Suprapubic skin (tissue), 4 donors: ENCODE results near the gene OTUB1. TPM values are rescaled to one million over a fixed set of nuclear protein-coding genes. Genes with fewer than 3 reads are reported as not detected.
A peak's percentile ranks its signal among the peaks of the same experiment; 100 is the strongest.

Experiments
- DNase-seq, 2 donors: peaks; one replicate each; pipeline ENCODE4 v3.0.0-alpha.2; 2019; ENCODE audit warnings: low spot score in 2 of 2
- H3K27ac ChIP-seq: fragments of 200-600 bp; sonication (generic); one replicate; pipeline ENCODE4 v1.5.1; 2019
- H3K27me3 ChIP-seq: fragments of 200-600 bp; sonication (generic); one replicate; pipeline ENCODE4 v1.5.1; 2019
- H3K36me3 ChIP-seq: fragments of 200-600 bp; sonication (generic); one replicate; pipeline ENCODE4 v1.5.1; 2019
- H3K4me1 ChIP-seq: fragments of 200-600 bp; sonication (generic); one replicate; pipeline ENCODE4 v1.5.1; 2019
- H3K4me3 ChIP-seq: fragments of 200-600 bp; sonication (generic); one replicate; pipeline ENCODE4 v1.5.1; 2019; ENCODE audit warnings: mild to moderate bottlenecking
- H3K9me3 ChIP-seq: fragments of 200-600 bp; sonication (generic); one replicate; pipeline ENCODE4 v1.5.1; 2019
- EP300 ChIP-seq: sonication (generic); formaldehyde crosslinking; IDR thresholded peaks from one replicate; pipeline ENCODE4 v1.6.1; 2017; ENCODE audit warnings: antibody characterized with exemption
- POLR2A ChIP-seq, 2 donors: fragments of 450-650 bp; IDR thresholded peaks; one replicate each; pipeline ENCODE4 v1.6.1; 2017; ENCODE audit warnings: antibody characterized with exemption in 2 of 2, mild to moderate bottlenecking in 2 of 2, moderate library complexity in 2 of 2
- POLR2AphosphoS5 ChIP-seq, 3 donors: sonication (generic); formaldehyde crosslinking; IDR thresholded peaks; one replicate each; pipeline ENCODE4 v1.6.1; 2017; ENCODE audit warnings: antibody characterized with exemption in 3 of 3
- WGBS: methylation state at CpG from one replicate; pipeline ENCODE4 v1.1.5; 2018; 5-methylcytosine and 5-hydroxymethylcytosine counted together
- total RNA-seq, 4 donors: library from RNA; depleted of rRNA; stranded (reverse); fragments of >200 nt; gene quantifications; one replicate each; pipeline ENCODE4 v1.1.0, GENCODE V29; 2016
- TF ChIP-seq, protein P1 (sequence below), 2 donors: fragments of 200-600 bp in 1 of 2; fragments of 450-650 bp in 1 of 2; sonication (generic) in 1 of 2; IDR thresholded peaks; one replicate each; pipeline ENCODE4 v1.5.1; 2016 to 2019; ENCODE audit warnings: antibody characterized with exemption in 2 of 2, mild to moderate bottlenecking in 1 of 2, moderate library complexity in 1 of 2

OTUB1 gene, protein sequence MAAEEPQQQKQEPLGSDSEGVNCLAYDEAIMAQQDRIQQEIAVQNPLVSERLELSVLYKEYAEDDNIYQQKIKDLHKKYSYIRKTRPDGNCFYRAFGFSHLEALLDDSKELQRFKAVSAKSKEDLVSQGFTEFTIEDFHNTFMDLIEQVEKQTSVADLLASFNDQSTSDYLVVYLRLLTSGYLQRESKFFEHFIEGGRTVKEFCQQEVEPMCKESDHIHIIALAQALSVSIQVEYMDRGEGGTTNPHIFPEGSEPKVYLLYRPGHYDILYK
- total RNA-seq = 100 to 1,000 TPM in 1 of 4 donors, 10 to 100 TPM in 3; 78.4 to 117 (median 93.5) TPM

DNA sequence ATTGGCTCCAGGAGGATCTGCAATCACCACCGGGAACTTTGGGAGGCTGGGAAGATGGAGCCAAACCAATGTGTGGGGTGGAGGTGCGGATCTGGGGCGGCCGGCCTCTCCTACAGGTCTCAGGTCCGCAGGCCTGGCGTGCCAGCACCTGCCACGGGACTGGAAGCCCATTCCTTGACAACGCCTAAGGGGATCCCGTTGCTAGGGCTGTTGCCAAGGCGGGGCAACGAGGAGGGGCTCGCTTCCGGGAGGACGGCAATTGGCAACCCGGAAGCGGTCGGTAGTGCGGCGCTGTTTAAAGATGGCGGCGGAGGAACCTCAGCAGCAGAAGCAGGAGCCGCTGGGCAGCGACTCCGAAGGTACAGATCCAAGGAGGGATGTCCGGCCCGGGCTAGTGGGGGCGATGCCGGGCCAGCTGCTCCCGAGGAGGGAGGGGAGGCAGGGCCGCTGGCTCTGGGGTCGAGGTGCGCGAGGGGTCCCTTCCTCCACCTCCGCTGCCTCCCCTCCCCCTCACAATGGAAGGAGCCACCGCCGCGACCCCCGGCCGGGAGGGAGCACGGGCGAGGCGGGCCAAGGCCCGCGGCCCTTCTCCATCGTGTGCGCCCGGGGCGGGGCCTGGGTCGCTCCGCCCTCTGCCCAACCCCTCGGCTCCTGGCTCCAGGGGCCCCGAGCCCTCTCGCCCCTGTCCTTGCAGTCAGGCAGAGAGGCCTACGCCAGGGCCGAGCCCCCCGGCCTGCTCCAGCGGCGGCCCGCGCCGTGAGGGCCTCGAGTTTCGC lies at the start of gene OTUB1:
Gene OTUB1 (plus strand): TSS at position 283 of the 776 bp plus-strand sequence. CDS start 19 bp downstream, at position 302.
- H3K4me3 ChIP-seq = peak within 1 kb of the TSS; percentile 100
- H3K9me3 ChIP-seq = no peaks in the 10 kb centered on the region
- 0% methylated on average over 28 of the region's 63 CpGs for WGBS
- no peak for TF ChIP-seq EP300
- TF ChIP-seq, protein P1, sequence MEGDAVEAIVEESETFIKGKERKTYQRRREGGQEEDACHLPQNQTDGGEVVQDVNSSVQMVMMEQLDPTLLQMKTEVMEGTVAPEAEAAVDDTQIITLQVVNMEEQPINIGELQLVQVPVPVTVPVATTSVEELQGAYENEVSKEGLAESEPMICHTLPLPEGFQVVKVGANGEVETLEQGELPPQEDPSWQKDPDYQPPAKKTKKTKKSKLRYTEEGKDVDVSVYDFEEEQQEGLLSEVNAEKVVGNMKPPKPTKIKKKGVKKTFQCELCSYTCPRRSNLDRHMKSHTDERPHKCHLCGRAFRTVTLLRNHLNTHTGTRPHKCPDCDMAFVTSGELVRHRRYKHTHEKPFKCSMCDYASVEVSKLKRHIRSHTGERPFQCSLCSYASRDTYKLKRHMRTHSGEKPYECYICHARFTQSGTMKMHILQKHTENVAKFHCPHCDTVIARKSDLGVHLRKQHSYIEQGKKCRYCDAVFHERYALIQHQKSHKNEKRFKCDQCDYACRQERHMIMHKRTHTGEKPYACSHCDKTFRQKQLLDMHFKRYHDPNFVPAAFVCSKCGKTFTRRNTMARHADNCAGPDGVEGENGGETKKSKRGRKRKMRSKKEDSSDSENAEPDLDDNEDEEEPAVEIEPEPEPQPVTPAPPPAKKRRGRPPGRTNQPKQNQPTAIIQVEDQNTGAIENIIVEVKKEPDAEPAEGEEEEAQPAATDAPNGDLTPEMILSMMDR (IDR thresholded peaks at IDR 0.05) = no peak
- peak in 2 of 3 donors; percentile 60 to 97 for TF ChIP-seq POLR2AphosphoS5 (IDR thresholded peaks at IDR 0.05)
- peak in 1 of 2 donors; percentile 61 for TF ChIP-seq POLR2A (IDR thresholded peaks at IDR 0.05)
- H3K4me1 ChIP-seq = peaks cover 28% of the 10 kb centered on the region
- H3K27me3 ChIP-seq = no peaks in the 10 kb centered on the region
- peaks cover 24% of the 10 kb centered on the region for H3K36me3 ChIP-seq
- peak within 1 kb of the TSS; percentile 94 for H3K27ac ChIP-seq
- DNase-seq = peak; percentile 97 to 98

DNA sequence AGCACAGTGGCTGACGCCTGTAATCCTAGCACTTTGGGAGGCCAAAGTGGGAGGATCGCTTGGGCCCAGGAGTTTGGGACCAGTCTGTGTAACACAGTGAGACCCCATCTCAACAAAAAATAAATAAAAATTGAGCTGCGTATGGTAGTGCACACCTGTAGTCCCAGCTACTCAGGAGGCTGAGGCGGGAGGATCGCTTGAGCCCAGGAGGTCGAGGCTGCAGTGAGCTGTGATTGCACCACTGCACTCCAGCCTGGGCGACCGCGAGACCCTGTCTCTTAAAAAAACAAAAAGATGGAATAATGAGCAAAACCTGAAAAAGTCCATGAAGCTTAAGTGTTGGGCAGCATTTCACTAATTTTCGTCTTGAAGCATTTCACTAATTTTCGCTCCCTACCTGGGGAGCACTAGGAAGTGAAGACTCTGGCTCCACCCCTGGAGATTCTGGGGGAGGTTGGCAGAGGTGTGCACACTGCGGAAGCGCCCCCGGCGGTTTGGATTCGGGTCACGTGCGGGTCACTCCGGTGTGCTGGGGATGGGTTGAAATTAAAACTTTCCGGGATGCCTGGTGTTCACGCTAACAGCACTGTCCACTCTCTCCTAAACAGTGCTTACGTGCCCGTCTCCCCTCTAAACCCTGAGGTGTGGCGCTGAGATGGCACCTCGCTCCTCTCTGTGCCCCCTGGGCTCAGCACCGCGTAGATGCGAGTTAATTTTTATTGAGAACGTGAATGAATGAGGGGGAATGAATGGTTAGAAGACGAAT lies 48.3 kb upstream of the OTUB1 start:
- Histone ChIP-seq H3K4me3 (peak overlapping the region; percentile 82), H3K27me3 (no peaks in the 10 kb centered on the region), H3K27ac (peak overlapping the region; percentile 19), H3K9me3 (no peaks in the 10 kb centered on the region), H3K4me1 (peaks cover 25% of the 10 kb centered on the region), H3K36me3 (no peaks in the 10 kb centered on the region)
- TF ChIP-seq EP300 (no peak), POLR2AphosphoS5 (IDR thresholded peaks at IDR 0.05) (no peak), POLR2A (IDR thresholded peaks at IDR 0.05) (no peak)
- TF ChIP-seq, protein P1 (IDR thresholded peaks at IDR 0.05) = no peak
- no peak for DNase-seq
- WGBS = 31% methylated on average over 26 of the region's 30 CpGs

DNA sequence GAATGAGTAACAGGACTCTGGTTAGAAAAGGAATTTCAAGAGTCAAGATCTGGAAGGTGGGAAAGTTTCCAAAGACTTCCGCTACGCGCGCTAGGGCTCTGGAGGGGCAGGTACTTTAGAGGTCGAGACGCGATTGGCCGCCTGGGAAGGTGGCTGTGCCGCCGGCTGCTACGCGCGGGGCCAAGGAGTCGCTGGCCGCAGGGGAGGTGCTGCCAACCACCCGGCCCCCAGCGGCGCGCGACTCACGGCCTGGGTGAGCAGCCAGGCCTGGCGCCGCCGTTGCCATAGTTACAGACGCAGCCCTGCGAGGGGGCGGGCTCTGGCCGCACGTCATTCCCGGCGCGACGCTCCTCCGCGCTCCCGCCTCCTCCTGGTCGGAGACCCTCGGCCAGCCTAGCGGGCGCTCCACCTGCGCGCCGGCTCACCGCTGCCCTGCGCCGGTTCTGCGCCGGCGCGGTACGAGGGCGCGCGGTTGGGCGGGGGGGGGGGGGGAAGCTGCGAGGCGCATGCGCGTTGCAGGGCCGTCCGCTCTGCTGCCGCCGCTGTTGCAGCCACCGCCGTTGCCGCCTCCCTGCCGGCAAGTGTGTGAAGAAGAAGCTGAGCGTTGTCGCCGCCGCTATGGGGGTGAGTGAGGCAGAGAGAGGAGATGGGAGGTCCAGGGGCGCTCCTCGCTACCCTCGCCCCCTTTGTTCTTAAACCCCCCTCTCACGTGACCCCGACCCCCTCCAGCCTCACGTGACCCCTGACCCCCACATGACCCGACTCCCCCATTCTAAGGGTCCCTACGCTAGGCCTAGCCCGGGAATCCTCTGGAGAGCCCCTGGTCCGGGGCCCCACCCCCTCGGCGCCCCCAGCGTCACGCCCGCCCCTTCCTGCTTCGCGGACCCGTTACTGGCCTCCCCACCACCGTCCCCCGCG lies 47.5 kb upstream of the OTUB1 start, which contains the start of gene NAA40:
Gene NAA40 (plus strand): TSS at position 524 of the 918 bp plus-strand sequence. CDS start 95 bp downstream, at position 619.
- Histone ChIP-seq H3K27me3 (no peaks in the 10 kb centered on the region), H3K36me3 (no peaks in the 10 kb centered on the region), H3K9me3 (no peaks in the 10 kb centered on the region), H3K4me3 (peak within 1 kb of the TSS; percentile 82), H3K4me1 (peaks cover 25% of the 10 kb centered on the region), H3K27ac (peak within 1 kb of the TSS; percentile 27)
- TF ChIP-seq, protein P1 (IDR thresholded peaks at IDR 0.05) = no peak
- TF ChIP-seq POLR2AphosphoS5 (IDR thresholded peaks at IDR 0.05) = peak in 1 of 3 donors; percentile 56
- under 1% methylated on average over 57 of the region's 92 CpGs for WGBS
- DNase-seq = peak; percentile 88 to 92

DNA sequence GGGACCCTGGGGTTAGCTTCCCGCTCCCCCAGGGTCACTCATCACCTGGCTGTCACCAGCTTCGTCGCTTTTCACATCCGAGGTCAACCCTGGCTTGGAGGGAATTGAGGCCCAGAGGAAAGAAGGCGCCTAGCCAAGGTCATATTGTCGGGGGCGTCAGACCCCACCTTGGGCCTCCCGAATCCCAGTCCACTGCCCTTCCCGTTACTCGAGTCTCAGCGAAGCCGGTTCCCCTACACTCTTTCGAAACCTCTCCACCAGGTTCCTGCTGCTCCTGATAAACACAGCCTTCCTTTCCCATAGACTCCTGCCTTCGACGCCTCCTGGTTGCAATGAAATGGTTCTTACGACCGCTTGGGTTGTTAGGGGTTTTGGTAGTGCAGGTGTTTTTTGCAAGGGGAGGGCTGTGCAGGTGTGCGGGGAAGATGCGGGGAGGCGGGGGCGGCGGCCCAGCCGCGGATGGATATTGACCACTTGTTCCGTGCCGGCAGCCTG lies 46.8 kb upstream of the OTUB1 start:
- Histone ChIP-seq H3K36me3 (no peaks in the 10 kb centered on the region), H3K4me1 (peaks cover 31% of the 10 kb centered on the region), H3K27ac (peak overlapping the region; percentile 27), H3K27me3 (no peaks in the 10 kb centered on the region), H3K9me3 (no peaks in the 10 kb centered on the region), H3K4me3 (peak overlapping the region; percentile 82)
- TF ChIP-seq EP300 (no peak), POLR2AphosphoS5 (IDR thresholded peaks at IDR 0.05) (no peak), POLR2A (IDR thresholded peaks at IDR 0.05) (no peak)
- TF ChIP-seq, protein P1 (IDR thresholded peaks at IDR 0.05) = no peak
- WGBS = 7% methylated on average over 13 of the region's 26 CpGs
- DNase-seq = no peak
